HepG2 (cell line): Measurements from ENCODE around the gene SV2A. TPM values are rescaled to one million over a fixed set of nuclear protein-coding genes. Genes with fewer than 3 reads are reported as not detected.

Experiments
- ATAC-seq: fragments of 200-7000 bp; cut with Tn5 transposase; 3 replicates; pipeline ENCODE4 v1.9.1; 2020; ENCODE audit warnings: mild to moderate bottlenecking, moderate library complexity
- BruUV-seq: library from RNA; stranded (reverse); fragments of 400-500 nt; replicated peaks from 2 replicates; lab custom pipeline; 2021; lab: Mats Ljungman, UMichigan
- CTCF ChIA-PET: fragments of 300-600 bp; formaldehyde crosslinking; extraction: SDS; loops from one replicate; lab custom pipeline; 2021; ENCODE audit warnings: low total read pairs, inconsistent platforms, low intra/inter-chr PET ratio; lab: Yijun Ruan, JAX
- POLR2A ChIA-PET: fragments of 350-600 bp; sonication (Branson Sonifier 250); formaldehyde crosslinking; loops from one replicate; lab custom pipeline; 2020; ENCODE audit warnings: antibody characterized with exemption, inconsistent platforms; lab: Yijun Ruan, JAX
- DNase-seq: peaks from one replicate; pipeline ENCODE4 v3.0.0-alpha.2; 2015; ENCODE audit warnings: low spot score
- FAIRE-seq: peaks from 3 replicates; lab custom pipeline; 2011; peaks lifted over from hg19 to GRCh38; lab: Jason Lieb, UNC
- H2AFZ ChIP-seq: one replicate; pipeline ENCODE4 v1.6.1; 2011; ENCODE audit warnings: low read length, inconsistent platforms
- H3K27ac ChIP-seq: fragments of 300-600 bp; 3 replicates; pipeline ENCODE4 v1.8.0; 2011; ENCODE audit warnings: mixed run types, mild to moderate bottlenecking, mixed read lengths, low read length, inconsistent platforms; ENCODE audit not compliant: insufficient read depth; ENCODE audit errors: extremely low read length
- H3K27me3 ChIP-seq, 2 experiments: fragments of 200-600 bp in 1 of 2; 2 replicates in 1 of 2; 3 replicates in 1 of 2; pipeline versions ENCODE4 v1.6.0 to v1.8.0; 2011; ENCODE audit warnings: low read length in 2 of 2, mild to moderate bottlenecking in 2 of 2, moderate library complexity in 2 of 2, inconsistent platforms in 1 of 2; ENCODE audit not compliant: insufficient read depth in 2 of 2, control insufficient read depth in 1 of 2
- H3K36me3 ChIP-seq, 2 experiments: fragments of 200-600 bp in 1 of 2; replicated peaks in 1 of 2; 2 replicates in 1 of 2; 3 replicates in 1 of 2; pipeline versions ENCODE4 v1.5.1 to v1.8.0; 2011; ENCODE audit warnings: low read length in 2 of 2, inconsistent platforms in 1 of 2; ENCODE audit not compliant: insufficient read depth in 2 of 2, control insufficient read depth in 1 of 2
- H3K4me1 ChIP-seq: 2 replicates; pipeline ENCODE4 v1.5.1; 2012; ENCODE audit warnings: low read length, inconsistent platforms; ENCODE audit not compliant: insufficient read depth
- H3K4me2 ChIP-seq: 2 replicates; pipeline ENCODE4 v1.6.0; 2011; ENCODE audit warnings: low read depth, low read length, inconsistent platforms
- H3K4me3 ChIP-seq, 3 experiments: fragments of 200-600 bp in 1 of 3; sonication (generic), shearing (Covaris generic) in 1 of 3; replicated peaks in 1 of 3; 2 replicates each; pipeline ENCODE4 v1.5.1; 2011 to 2016; ENCODE audit warnings: low read length in 3 of 3, inconsistent platforms in 2 of 3, low read depth in 2 of 3, mild to moderate bottlenecking in 2 of 3, control low read depth in 1 of 3, mixed read lengths in 1 of 3; ENCODE audit not compliant: insufficient read depth in 1 of 3
- H3K79me2 ChIP-seq: one replicate; pipeline ENCODE4 v1.6.1; 2011; ENCODE audit warnings: low read length, inconsistent platforms; ENCODE audit not compliant: insufficient read depth
- H3K9ac ChIP-seq: 2 replicates; pipeline ENCODE4 v1.6.0; 2011; ENCODE audit warnings: mild to moderate bottlenecking, low read depth, low read length, inconsistent platforms; ENCODE audit not compliant: insufficient read depth
- H3K9me3 ChIP-seq: 2 replicates; pipeline ENCODE4 v1.5.1; 2012; ENCODE audit warnings: mild to moderate bottlenecking, low read length
- H4K20me1 ChIP-seq: 2 replicates; pipeline ENCODE4 v1.6.0; 2011; ENCODE audit warnings: inconsistent platforms, mild to moderate bottlenecking, low read length, moderate library complexity; ENCODE audit not compliant: insufficient read depth
- FOSL2 ChIP-seq: sonication (generic); formaldehyde crosslinking; IDR thresholded peaks from 2 replicates; pipeline ENCODE4 v1.4.0; 2020; ENCODE audit warnings: missing genetic modification reagents
- KAT7 ChIP-seq: IDR thresholded peaks from 2 replicates; pipeline ENCODE4 v1.6.1; 2018; ENCODE audit warnings: borderline replicate concordance, missing compliant biosample characterization
- KLF9 ChIP-seq: IDR thresholded peaks from 2 replicates; pipeline ENCODE4 v1.6.1; 2016; ENCODE audit warnings: low read depth
- RARG ChIP-seq: sonication (generic); formaldehyde crosslinking; IDR thresholded peaks from 2 replicates; pipeline ENCODE4 v1.4.0; 2020; ENCODE audit warnings: low read depth, mild to moderate bottlenecking, missing genetic modification reagents
- SALL1 ChIP-seq: sonication (generic); formaldehyde crosslinking; IDR thresholded peaks from 2 replicates; pipeline ENCODE4 v1.8.0; 2022; ENCODE audit warnings: mild to moderate bottlenecking, missing genetic modification reagents
- TBX3 ChIP-seq: fragments of 450-650 bp; IDR thresholded peaks from 2 replicates; pipeline ENCODE4 v1.6.1; 2017; ENCODE audit warnings: antibody characterized with exemption, mild to moderate bottlenecking, inconsistent platforms, borderline replicate concordance
- ZNF33B ChIP-seq: sonication (generic); formaldehyde crosslinking; IDR thresholded peaks from 2 replicates; pipeline ENCODE4 v1.5.1; 2020; ENCODE audit warnings: mild to moderate bottlenecking, missing genetic modification reagents
- ZNF547 ChIP-seq: sonication (generic); formaldehyde crosslinking; IDR thresholded peaks from 2 replicates; pipeline ENCODE4 v1.5.1; 2020; ENCODE audit warnings: mild to moderate bottlenecking, missing genetic modification reagents
- ZNF777 ChIP-seq: sonication (generic); formaldehyde crosslinking; IDR thresholded peaks from 2 replicates; pipeline ENCODE4 v1.4.0; 2020; ENCODE audit warnings: missing genetic modification reagents
- WGBS: methylation state at CpG from one replicate; pipeline ENCODE4 v1.1.6; 2017; ENCODE audit warnings: low lambda C conversion rate; 5-methylcytosine and 5-hydroxymethylcytosine counted together
- in situ Hi-C: cut with HindIII; loops from 2 replicates; pipeline ENCODE4 v1.10.0; 2017; ENCODE audit warnings: low pct_unique_long_range_greater_than_20kb; ENCODE audit not compliant: extremely low pct_ligation_motif_present
- intact Hi-C: fragments of 100-400 bp; cut with micrococcal nuclease; formaldehyde crosslinking; loops from one replicate; pipeline ENCODE4 v1.10.0; 2022; ENCODE audit not compliant: unreplicated experiment
- polyA plus RNA-seq, 8 experiments: library from polyadenylated mRNA; depleted of rRNA in 3 of 8; stranded (reverse) in 7 of 8; unstranded in 1 of 8; fragments of >200 nt; fragmentation: Illumina TruSeq in 4 of 8; extraction: Trizol in 4 of 8; gene quantifications; 2 replicates each; pipeline versions ENCODE4 v1.2.1 to v1.2.3, GENCODE V29; 2011 to 2016; ENCODE audit warnings: low read depth in 4 of 8, missing spikeins in 1 of 8, mixed read lengths in 1 of 8; ENCODE audit not compliant: insufficient read depth in 1 of 8
- total RNA-seq, 5 experiments: library from RNA; depleted of rRNA; stranded (reverse); fragments of >200 nt; fragmentation: Illumina TruSeq; extraction: Trizol; gene quantifications; 2 replicates each; pipeline ENCODE4 v1.2.3, GENCODE V29; 2016; ENCODE audit warnings: low read depth in 1 of 5
- TF ChIP-seq, protein P1 (sequence below): sonication (generic); formaldehyde crosslinking; IDR thresholded peaks from 2 replicates; pipeline ENCODE4 v1.8.1; 2023; ENCODE audit warnings: mild to moderate bottlenecking, missing genetic modification reagents
- TF ChIP-seq, protein P2 (sequence below): sonication (generic); formaldehyde crosslinking; IDR thresholded peaks from 2 replicates; pipeline ENCODE4 v1.8.0; 2022; ENCODE audit warnings: mild to moderate bottlenecking, missing genetic modification reagents
- TF ChIP-seq, protein P3 (sequence below): sonication (generic); formaldehyde crosslinking; IDR thresholded peaks from 2 replicates; pipeline ENCODE4 v1.4.0; 2020; ENCODE audit warnings: mild to moderate bottlenecking, missing genetic modification reagents

The SV2A gene
- total and polyA plus RNA-seq, 2 of the 13 experiments (the other 11 are each of a cell fraction or from before 2014, with no cell fraction given) = 0.84 to 1.9 TPM

DNA sequence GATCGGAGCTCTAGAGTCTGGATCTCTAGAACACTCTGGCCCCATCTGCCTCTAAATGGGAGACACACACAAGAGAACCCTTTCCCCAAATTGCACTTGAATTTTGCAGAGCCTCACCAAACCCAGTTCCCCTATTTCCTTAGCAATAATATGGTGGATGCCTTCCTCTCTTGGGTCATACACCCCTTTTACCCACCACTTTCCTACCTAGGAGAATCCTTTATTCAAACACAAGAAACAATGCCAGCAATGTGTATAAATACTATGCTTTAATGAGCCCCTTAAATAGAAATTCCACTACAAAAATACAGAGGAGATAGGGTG, 10.7 kb upstream of the SV2A start:
- 0 out of 2 replicates have a peak, but pooled peaks cover 3% of the 10 kb centered on the region for H4K20me1 ChIP-seq
- H3K79me2 ChIP-seq = peaks cover 17% of the 10 kb centered on the region
- H3K27ac ChIP-seq = peak overlapping the region; percentile 88
- ATAC-seq (no peak), DNase-seq (no peak), FAIRE-seq (no peak)
- H3K4me2 ChIP-seq = peak overlapping the region; percentile 82
- H3K9me3 ChIP-seq = no peaks in the 10 kb centered on the region
- POLR2A ChIA-PET = interaction anchor here (0.7 to 2.3 kb wide), 9 partner anchors 8 to 258 kb away, joined by 3 to 27 read pairs (median 4); partner anchors contain the start of genes MTMR11, OTUD7B and SV2A
- H3K36me3 ChIP-seq = peaks cover 11 to 31% of the 10 kb centered on the region in 2 experiments; a peak in 4 of 5 replicates
- 29% methylated on average over 1 of the region's 1 CpG for WGBS
- CTCF ChIA-PET = no interaction called here
- peak; percentile 3; the same call in 1 of the 2 replicates for TF ChIP-seq ZNF777
- no peak for TF ChIP-seq FOSL2 (CRISPR knock-in tag)
- no peak overlapping the region for H2AFZ ChIP-seq
- BruUV-seq = no TSS peak
- peak overlapping the region; percentile 85 for H3K9ac ChIP-seq
- in situ Hi-C loops = no loop called here
- H3K27me3 ChIP-seq = no peaks in the 10 kb centered on the region; a peak in 1 of 5 replicates
- H3K4me1 ChIP-seq = peaks cover 30% of the 10 kb centered on the region
- peak overlapping the region; percentile 90 to 99 (median 92) for H3K4me3 ChIP-seq
- intact Hi-C loops = no loop called here

DNA sequence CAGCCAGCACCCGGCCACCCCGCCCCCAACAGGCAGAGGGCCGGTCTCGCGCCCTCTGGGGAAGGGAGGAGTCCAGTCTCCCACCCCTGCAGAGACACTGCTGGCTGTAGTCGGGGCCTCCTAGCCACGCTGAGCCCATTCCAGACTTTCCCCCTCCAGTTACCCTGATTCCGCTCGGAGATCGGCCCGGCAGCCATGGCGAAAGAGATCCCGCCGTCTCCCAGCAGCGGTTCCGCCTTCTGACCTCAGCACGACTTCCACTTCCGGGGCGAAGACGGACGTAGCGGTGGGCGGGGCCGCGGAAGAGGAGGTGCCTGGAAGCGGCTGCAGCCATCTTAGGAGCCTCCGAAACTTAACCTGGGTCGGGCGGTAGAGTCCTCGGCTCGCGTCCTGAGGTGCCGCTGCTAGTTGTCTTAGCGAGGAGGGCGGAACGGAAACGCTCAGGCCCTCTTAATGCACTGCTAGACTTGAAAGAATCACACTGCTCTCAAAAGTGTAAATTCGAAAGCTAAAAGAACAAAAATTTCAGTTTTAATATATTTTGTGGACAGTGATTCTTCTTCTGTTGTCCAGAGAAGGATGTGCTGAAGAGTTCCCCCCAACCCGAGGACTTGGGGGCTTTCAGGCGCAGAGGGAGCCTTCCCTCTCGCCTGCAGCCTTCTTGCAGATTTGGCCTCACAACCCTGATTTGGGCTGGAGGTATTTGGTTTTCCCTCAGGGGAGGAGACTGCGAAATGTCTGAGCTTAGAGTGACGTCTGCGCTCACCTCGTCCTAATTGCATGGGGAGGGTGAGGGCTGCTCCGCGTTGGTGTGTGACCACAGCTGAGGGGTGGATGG, 10.1 kb upstream of the SV2A start, which contains the start of gene SF3B4:
TSS of gene SF3B4 (minus strand) at position 241 of the 838 bp plus-strand sequence. CDS start at position 197, 44 bp downstream.
- DNase-seq (peak; percentile 87), ATAC-seq (peak; percentile 99), FAIRE-seq (peak; percentile 79)
- Histone ChIP-seq H3K9me3 (no peaks in the 10 kb centered on the region), H3K4me2 (peak within 1 kb of the TSS; percentile 90), H3K36me3 (peaks cover 13 to 36% of the 10 kb centered on the region in 2 experiments; a peak in 4 of 5 replicates), H3K27ac (peak within 1 kb of the TSS; percentile 88), H3K4me3 (peak within 1 kb of the TSS; percentile 90 to 99 (median 92)), H3K9ac (peak within 1 kb of the TSS; percentile 85), H3K27me3 (no peaks in the 10 kb centered on the region; a peak in 1 of 5 replicates), H3K79me2 (peaks cover 17% of the 10 kb centered on the region), H4K20me1 (0 out of 2 replicates have a peak, but pooled peaks cover 3% of the 10 kb centered on the region), H3K4me1 (peaks cover 30% of the 10 kb centered on the region), H2AFZ (no peak within 1 kb of the TSS)
- 0% methylated on average over 29 of the region's 47 CpGs for WGBS
- CTCF ChIA-PET = no interaction called here
- intact Hi-C loops = loop anchor here (1.0 kb wide), 1 partner anchor 25 kb away; no protein-coding TSS in a partner anchor
- in situ Hi-C loops = no loop called here
- POLR2A ChIA-PET = interaction anchor here (0.7 to 2.3 kb wide), 9 partner anchors 8 to 258 kb away, joined by 3 to 27 read pairs (median 4); partner anchors contain the start of genes MTMR11, OTUD7B and SV2A
- BruUV-seq = TSS peak; percentile 98
- peak; percentile 55; the same call in 1 of the 2 replicates for TF ChIP-seq KLF9 (CRISPR knock-in tag)
- TF ChIP-seq TBX3 = no peak
- TF ChIP-seq, protein P1, sequence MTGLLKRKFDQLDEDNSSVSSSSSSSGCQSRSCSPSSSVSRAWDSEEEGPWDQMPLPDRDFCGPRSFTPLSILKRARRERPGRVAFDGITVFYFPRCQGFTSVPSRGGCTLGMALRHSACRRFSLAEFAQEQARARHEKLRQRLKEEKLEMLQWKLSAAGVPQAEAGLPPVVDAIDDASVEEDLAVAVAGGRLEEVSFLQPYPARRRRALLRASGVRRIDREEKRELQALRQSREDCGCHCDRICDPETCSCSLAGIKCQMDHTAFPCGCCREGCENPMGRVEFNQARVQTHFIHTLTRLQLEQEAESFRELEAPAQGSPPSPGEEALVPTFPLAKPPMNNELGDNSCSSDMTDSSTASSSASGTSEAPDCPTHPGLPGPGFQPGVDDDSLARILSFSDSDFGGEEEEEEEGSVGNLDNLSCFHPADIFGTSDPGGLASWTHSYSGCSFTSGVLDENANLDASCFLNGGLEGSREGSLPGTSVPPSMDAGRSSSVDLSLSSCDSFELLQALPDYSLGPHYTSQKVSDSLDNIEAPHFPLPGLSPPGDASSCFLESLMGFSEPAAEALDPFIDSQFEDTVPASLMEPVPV (CRISPR knock-in tag) = 0 out of 2 replicates have a peak, but pooled peaks have one; percentile 35
- peak; percentile 77 for TF ChIP-seq ZNF547 (CRISPR knock-in tag)
- TF ChIP-seq KAT7 (CRISPR knock-in tag) = peak; percentile 85
- peak; percentile 78 for TF ChIP-seq ZNF33B (CRISPR knock-in tag)
- TF ChIP-seq, protein P2, sequence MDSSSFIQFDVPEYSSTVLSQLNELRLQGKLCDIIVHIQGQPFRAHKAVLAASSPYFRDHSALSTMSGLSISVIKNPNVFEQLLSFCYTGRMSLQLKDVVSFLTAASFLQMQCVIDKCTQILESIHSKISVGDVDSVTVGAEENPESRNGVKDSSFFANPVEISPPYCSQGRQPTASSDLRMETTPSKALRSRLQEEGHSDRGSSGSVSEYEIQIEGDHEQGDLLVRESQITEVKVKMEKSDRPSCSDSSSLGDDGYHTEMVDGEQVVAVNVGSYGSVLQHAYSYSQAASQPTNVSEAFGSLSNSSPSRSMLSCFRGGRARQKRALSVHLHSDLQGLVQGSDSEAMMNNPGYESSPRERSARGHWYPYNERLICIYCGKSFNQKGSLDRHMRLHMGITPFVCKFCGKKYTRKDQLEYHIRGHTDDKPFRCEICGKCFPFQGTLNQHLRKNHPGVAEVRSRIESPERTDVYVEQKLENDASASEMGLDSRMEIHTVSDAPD (CRISPR knock-in tag) = no peak
- TF ChIP-seq SALL1 (CRISPR knock-in tag) = peak; percentile 69; the same call in 1 of the 2 replicates
- TF ChIP-seq, protein P3, sequence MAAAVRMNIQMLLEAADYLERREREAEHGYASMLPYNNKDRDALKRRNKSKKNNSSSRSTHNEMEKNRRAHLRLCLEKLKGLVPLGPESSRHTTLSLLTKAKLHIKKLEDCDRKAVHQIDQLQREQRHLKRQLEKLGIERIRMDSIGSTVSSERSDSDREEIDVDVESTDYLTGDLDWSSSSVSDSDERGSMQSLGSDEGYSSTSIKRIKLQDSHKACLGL (CRISPR knock-in tag) = no peak; the same call in 1 of the 2 replicates
- no peak for TF ChIP-seq RARG
